ENCODE measurements around the gene HNRNPLL.
"Not testable (repeated sequence)": the region's sequence is repeated elsewhere in the genome, so short reads cannot be mapped to it uniquely, and the experiment has no call there.

HNRNPLL gene

DNA sequence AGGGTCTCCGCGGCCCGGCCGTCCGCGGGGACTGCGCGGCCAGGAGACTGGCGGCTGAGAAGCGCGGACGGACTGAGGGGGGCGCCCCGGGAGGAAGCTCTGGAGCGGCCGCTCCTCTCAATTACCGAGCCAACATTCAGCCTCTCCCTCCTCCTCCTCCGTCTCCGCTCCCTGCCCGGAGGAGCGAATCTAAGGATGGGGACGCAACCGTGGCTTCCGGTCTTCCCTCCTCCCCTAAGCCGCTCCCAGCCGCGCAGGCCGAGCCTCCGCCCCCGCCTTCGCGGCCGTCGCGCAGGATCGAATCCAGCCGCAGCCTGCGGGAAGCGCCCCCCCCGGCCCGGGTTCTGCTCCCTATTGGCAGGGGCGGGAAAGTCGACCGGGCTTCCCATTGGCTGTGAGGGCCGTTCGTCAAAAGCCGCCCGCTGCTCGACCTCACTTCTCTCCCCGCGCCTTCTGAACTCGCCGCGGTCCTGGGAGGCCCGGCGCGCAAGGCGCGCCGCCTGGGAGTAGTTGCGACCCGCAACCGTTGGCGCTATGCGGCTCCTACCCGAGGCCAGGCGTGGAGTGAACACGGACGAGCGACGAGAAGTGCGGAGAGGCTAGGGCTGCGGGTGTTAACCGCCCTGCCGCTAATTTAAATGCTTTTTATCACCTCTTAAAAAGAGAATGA lies at the start of gene HNRNPLL:
TSS of gene HNRNPLL (minus strand) at position 197 of the 670 bp plus-strand sequence. CDS start 302 bp downstream, outside the sequence.
- DNase-seq (ENCODE audit: low read depth, low spot score): peak; percentile 84

- DNase-seq (ENCODE audit: low read depth, low spot score): no peak
These were observed 48.0 kb upstream of the HNRNPLL start for GRCh38 chr2:38650717-38651116.

GRCh38 chr2:38650012-38650411 lies 47.3 kb upstream of the HNRNPLL start:
- DNase-seq (ENCODE audit: low read depth, low spot score): no peak

DNA sequence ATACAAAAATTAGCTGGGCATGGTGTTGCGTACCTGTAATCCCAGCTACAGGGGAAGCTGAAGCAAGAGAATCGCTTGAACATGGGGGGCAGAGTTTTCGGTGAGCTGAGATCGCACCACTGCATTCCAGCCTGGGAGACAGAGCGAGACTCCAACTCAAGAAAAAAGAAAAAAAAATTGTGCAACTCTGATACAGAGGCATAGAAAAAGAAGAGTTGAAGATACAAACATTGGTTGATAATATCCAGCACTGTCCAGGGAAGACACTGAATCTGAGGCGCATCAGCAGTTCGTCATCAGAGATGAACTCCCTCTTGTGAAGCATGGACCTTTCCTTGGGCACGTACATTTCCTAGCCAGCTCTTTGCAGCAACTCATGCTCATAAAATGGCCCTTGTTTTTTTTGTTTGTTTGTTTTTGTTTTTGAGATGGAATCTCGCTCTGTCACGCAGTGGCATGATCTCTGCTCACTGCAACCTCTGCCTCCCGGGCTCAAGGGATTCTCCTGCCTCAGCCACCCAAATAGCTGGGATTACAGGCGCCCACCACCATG lies 46.5 kb upstream of the HNRNPLL start:
- DNase-seq (ENCODE audit: low read depth, low spot score): no peak

GRCh38 chr2:38648107-38648761 lies 45.5 kb upstream of the HNRNPLL start:
- DNase-seq (ENCODE audit: low read depth, low spot score): no peak

DNA sequence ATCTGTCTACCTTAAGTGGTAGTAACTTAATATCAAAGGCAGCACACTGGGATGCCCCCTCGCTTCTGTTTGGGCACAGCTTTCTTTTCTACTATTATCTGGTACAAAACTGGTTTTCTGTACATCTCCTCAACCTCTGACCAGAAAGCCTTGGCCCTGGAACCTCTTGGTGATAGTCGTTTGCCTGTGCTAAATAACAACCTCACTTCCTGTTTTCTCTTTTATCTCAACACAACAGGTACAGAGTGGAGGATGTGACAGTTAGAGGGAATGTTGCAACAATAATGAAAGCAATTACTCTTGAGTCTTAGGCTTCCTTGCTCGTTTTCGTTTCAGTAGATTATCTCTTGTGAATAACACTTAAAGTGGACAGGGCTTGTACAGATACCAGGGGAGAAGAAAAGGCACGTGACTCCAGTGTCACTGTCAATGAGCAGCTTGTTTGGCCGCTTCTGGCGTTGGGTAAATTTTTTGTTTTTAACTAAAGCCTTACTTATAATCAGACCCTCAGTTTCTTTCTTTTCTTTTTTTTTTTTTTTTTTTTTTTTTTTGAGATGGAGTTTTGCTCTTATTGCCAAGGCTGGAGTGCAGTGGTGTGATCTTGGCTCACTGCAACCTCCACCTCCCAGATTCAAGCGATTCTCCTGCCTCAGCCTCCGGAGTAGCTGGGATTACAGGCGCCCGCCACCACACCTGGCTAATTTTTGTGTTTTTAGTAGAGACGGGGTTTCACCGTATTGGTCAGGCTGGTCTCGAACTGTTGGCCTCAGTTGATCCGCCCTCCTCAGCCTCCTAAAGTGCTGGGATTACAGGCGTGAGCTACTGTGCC lies 41.2 kb upstream of the HNRNPLL start:
- not testable (repeated sequence) for DNase-seq (ENCODE audit: low read depth, low spot score)

- no peak for DNase-seq (ENCODE audit: low read depth, low spot score)
These were observed 40.4 kb upstream of the HNRNPLL start for GRCh38 chr2:38643021-38643671.

DNA sequence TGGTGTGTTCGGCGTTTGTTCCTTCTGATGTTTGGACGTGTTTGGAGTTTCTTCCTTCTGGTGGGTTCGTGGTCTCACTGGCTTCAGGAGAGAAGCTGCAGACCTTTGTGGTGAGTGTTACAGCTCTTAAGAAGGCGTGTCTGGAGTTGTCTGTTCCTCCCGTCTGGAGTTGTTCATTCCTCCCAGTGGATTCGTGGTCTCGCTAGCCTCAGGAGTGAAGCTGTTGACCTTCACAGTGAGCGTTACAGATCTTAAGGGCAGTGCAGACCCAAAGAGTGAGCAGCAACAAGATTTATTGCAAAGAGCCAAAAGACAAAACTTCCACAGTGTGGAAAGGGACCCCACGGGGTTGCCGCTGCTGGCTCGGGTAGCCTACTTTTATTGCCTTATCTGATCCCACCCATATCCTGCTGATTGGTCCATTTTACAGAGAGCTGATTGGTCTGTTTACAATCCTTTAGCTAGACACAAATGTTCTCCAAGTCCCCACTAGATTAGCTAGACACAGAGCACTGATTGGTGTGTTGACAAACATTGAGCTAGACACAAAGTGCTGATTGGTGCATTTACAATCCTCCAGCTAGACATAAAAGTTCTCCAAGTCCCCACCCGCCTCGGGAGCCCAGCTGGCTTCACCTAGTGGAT lies 39.8 kb upstream of the HNRNPLL start:
- DNase-seq (ENCODE audit: low read depth, low spot score): not testable (repeated sequence)

- DNase-seq (ENCODE audit: low read depth, low spot score): no peak
These were observed 33.3 kb upstream of the HNRNPLL start for GRCh38 chr2:38636069-38636468.

DNA sequence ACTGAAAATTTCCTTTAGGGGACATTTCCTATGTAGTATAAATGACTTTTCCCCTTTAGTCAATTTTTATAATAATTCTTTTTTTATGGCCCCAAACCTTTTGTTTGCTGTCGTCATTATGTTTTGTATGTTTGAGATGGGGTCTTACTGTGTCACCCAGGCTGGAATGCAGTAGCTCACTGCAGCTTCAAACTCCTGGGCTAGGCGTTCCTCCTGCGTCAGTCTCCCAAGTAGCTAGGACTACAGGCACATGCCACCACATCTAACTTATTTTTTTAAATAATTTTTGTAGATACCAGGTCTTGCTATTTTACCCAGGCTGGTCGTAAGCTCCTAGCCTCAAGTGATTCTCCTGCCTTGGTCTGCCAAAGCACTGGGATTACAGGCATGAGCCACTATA lies 32.4 kb upstream of the HNRNPLL start:
- no peak for DNase-seq (ENCODE audit: low read depth, low spot score)

- no peak for DNase-seq (ENCODE audit: low read depth, low spot score)
These were observed 32.0 kb upstream of the HNRNPLL start for GRCh38 chr2:38634684-38635083.

GRCh38 chr2:38633895-38634294 lies 31.2 kb upstream of the HNRNPLL start:
- no peak for DNase-seq (ENCODE audit: low read depth, low spot score)

GRCh38 chr2:38632980-38633379 lies 30.3 kb upstream of the HNRNPLL start:
- no peak for DNase-seq (ENCODE audit: low read depth, low spot score)

DNA sequence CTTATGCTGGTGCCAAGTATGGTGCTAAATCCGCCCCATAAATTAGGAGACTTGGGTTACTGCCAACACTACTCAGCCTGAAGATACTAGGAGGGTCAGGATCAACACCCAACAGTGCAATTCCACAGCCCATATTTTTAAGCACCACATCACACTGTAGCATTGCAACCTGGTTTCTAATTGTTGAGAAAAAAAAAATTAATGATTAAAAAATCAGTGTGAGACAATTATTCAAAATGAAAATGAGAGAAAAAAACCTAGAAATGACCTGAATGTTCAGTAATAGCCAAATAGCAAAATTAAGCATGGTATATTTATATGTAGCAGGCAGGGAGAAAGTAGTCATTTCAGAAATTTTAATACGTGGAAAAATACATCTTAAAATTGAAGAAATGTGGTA lies 29.2 kb upstream of the HNRNPLL start:
- DNase-seq (ENCODE audit: low read depth, low spot score): no peak

DNA sequence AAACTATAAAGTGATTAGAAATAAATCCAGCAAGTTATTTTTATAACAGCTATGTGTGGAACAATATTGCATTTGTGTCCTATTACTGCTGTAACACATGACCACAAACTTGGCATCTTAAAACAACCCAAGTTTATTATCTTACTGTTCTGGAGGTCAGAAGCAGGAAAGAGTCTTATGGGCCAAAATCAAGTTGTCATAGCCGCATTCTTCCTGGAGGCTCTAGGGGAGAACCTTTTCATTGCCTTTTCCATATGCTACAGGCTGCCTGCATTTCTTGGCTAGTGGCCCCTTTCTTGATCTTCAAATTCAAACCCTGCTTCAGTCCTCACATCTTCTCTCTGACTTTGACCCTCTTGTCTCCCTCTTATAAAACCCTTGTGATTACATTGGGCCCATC lies 27.0 kb upstream of the HNRNPLL start:
- no peak for DNase-seq (ENCODE audit: low read depth, low spot score)

- DNase-seq (ENCODE audit: low read depth, low spot score): no peak
These were observed 24.7 kb upstream of the HNRNPLL start for GRCh38 chr2:38627391-38627790.

DNA sequence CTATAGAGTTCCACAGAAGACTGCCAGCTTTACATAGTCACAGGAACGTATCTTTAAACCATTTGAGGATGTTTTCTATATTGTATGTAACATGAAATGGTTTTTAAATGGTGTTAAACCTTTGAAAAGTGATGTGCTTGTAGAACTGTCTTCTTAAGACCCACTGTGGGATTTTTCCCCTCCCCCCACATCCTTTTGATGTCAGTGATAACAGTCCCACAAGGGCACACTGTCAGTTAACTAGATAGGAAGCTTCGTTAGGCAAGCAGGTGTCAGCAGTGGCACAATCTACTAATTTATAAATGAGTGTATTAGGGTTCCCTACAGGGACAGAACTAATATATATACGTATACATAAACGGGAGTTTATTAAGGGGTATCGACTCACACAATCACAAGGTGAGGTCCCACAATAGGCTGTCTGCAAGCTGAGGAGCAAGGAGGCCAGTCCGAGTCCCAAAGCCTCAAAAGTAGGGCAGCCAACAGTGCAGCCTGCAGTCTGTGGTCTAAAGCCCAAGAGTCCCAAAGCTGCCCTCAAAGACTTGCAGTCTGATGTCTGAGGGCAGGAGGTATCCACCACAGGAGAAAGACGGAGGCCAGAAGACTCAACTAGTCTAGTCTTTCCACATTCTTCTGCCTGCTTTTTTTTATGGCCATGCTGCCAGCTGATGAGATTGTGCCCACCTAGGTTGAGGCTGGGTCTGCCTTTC lies 23.8 kb upstream of the HNRNPLL start:
- no peak for DNase-seq (ENCODE audit: low read depth, low spot score)

DNA sequence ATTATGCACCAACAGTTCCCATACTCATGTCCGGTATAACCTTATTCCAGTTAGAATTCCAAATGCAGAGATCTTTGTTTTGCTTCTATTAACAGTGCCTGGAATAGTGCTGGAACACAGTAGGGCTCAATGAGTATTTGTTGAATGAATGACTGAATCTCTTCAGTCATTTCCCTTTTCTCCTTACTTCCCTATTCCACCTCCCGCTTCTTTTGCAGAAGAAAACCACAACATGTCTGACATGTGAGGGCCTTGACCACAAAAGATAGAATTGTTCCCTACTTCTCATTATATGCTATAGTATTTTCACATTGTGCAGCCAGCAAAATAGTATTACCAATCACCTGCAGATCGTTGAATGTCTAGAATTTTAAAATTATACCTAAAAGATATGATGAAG lies 19.5 kb upstream of the HNRNPLL start:
- no peak for DNase-seq (ENCODE audit: low read depth, low spot score)

DNA sequence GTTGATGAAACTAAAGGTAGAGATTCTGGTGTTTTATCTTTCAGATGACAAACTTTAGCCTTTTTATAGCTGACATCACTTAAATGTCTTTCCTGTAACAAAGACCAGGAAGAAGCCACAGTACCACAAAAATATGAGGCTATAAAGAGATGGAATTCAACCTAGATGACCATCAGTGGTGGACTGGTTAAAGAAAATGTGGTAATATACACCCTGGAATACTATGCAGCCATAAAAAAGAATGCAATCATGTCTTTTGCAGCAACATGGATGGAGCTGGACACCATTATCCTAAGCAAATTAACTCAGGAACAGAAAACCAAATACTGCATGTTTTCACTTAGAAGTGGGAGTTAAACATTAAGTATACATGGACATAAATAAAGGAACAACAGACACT lies 18.3 kb upstream of the HNRNPLL start:
- no peak for DNase-seq (ENCODE audit: low read depth, low spot score)

- DNase-seq (ENCODE audit: low read depth, low spot score): no peak
These were observed 17.7 kb upstream of the HNRNPLL start for GRCh38 chr2:38620282-38620977.

All from activated naive CD8-positive, alpha-beta T cell treated with anti-CD3 and anti-CD28 coated beads, Interleukin-2, amount 50 U/mL, for 16 hours (primary cell).